DMS53 (cell line): Measurements from ENCODE around the gene HSD17B11.
"Not testable (repeated sequence)": the region's sequence is repeated elsewhere in the genome, so short reads cannot be mapped to it uniquely, and the experiment has no call there.

ENCODE experiments used
- DNase-seq: peaks from one replicate; lab custom pipeline; 2025; lab: John Stamatoyannopoulos, UW

HSD17B11 gene

GRCh38 chr4:87305562-87305961 lies 85.4 kb downstream of the HSD17B11 start:
- DNase-seq, result no peak

GRCh38 chr4:87304745-87305432 lies 86.1 kb downstream of the HSD17B11 start:
- DNase-seq, result peak; percentile 63

GRCh38 chr4:87299898-87300297 lies 91.1 kb downstream of the HSD17B11 start:
- no peak for DNase-seq

- no peak for DNase-seq
Measured at GRCh38 chr4:87298362-87298761, 92.6 kb downstream of the HSD17B11 start.

- DNase-seq, result not testable (repeated sequence)
Measured at GRCh38 chr4:87294911-87295310, 96.1 kb downstream of the HSD17B11 start.

GRCh38 chr4:87293889-87294288 lies 97.1 kb downstream of the HSD17B11 start:
- not testable (repeated sequence) for DNase-seq

- no peak for DNase-seq
Measured at GRCh38 chr4:87286970-87287369, 104.0 kb downstream of the HSD17B11 start.
